A549 (cell line): ENCODE measurements around the gene GDF2. TPM values are rescaled to one million over a fixed set of nuclear protein-coding genes. Genes with fewer than 3 reads are reported as not detected.

Source experiments
- ATAC-seq, 2 experiments: fragments of 200-7000 bp in 1 of 2; fragments of >200 bp in 1 of 2; cut with Nextera tagmentation in 1 of 2; cut with Tn5 transposase in 1 of 2; 3 replicates each; pipeline versions ENCODE4 v1.8.0 to v1.9.1; 2018 to 2020; ENCODE audit warnings: mild to moderate bottlenecking in 1 of 2, moderate library complexity in 1 of 2
- CTCF ChIA-PET: fragments of 300-600 bp; sonication (Branson Sonifier 250); formaldehyde crosslinking; extraction: SDS; loops from one replicate; lab custom pipeline; 2021; ENCODE audit warnings: antibody characterized with exemption, inconsistent platforms; lab: Yijun Ruan, JAX
- POLR2A ChIA-PET: fragments of 350-600 bp; formaldehyde crosslinking; extraction: SDS; loops from one replicate; lab custom pipeline; 2021; ENCODE audit warnings: antibody characterized with exemption, inconsistent platforms; lab: Yijun Ruan, JAX
- DNase-seq, 2 experiments: peaks; one replicate each; pipeline versions ENCODE4 v3.0.0 to v3.0.0-alpha.2; 2011 to 2016; ENCODE audit warnings: low read depth in 1 of 2, low spot score in 1 of 2
- FAIRE-seq: peaks from 2 replicates; lab custom pipeline; 2011; peaks lifted over from hg19 to GRCh38; lab: Jason Lieb, UNC
- H3K27ac ChIP-seq, 2 experiments: fragments of >200 bp; sonication (Bioruptor Twin); formaldehyde crosslinking; 3 replicates each; pipeline ENCODE4 v1.5.1; 2016 to 2017
- H3K4me1 ChIP-seq: fragments of >200 bp; sonication (Bioruptor Twin); formaldehyde crosslinking; 3 replicates; pipeline ENCODE4 v1.6.1; 2016
- H3K4me2 ChIP-seq: fragments of >200 bp; sonication (Bioruptor Twin); formaldehyde crosslinking; 3 replicates; pipeline ENCODE4 v1.6.1; 2016
- H3K4me3 ChIP-seq: fragments of >200 bp; sonication (Bioruptor Twin); formaldehyde crosslinking; 3 replicates; pipeline ENCODE4 v1.5.1; 2016
- H3K9me3 ChIP-seq: fragments of >200 bp; sonication (Bioruptor Twin); formaldehyde crosslinking; 3 replicates; pipeline ENCODE4 v1.6.1; 2016
- BCL3 ChIP-seq: fragments of >200 bp; sonication (Bioruptor Twin); formaldehyde crosslinking; IDR thresholded peaks from 3 replicates; pipeline ENCODE4 v1.6.1; 2016
- BHLHE40 ChIP-seq: IDR thresholded peaks from 2 replicates; pipeline ENCODE4 v1.6.1; 2012; ENCODE audit warnings: low read depth, low read length, inconsistent platforms
- CBX8 ChIP-seq: fragments of 200-600 bp; sonication (generic); IDR thresholded peaks from 2 replicates; pipeline ENCODE4 v1.6.1; 2016
- CEBPB ChIP-seq, 2 experiments: fragments of >200 bp in 1 of 2; sonication (Bioruptor Twin) in 1 of 2; formaldehyde crosslinking in 1 of 2; IDR thresholded peaks; 2 replicates each; pipeline ENCODE4 v1.6.1; 2012 to 2016
- CHD2 ChIP-seq: fragments of 150-350 bp; IDR thresholded peaks from 2 replicates; pipeline ENCODE4 v1.6.1; 2014; ENCODE audit warnings: low read length; ENCODE audit not compliant: partially characterized antibody
- EP300 ChIP-seq, 2 experiments: fragments of >200 bp; sonication (Bioruptor Twin); formaldehyde crosslinking; IDR thresholded peaks; 2 replicates in 1 of 2; 3 replicates in 1 of 2; pipeline ENCODE4 v1.6.1; 2016 to 2017
- FOSB ChIP-seq: fragments of 250-450 bp; sonication (Bioruptor Pico); IDR thresholded peaks from 2 replicates; pipeline ENCODE4 v1.5.0; 2020; ENCODE audit warnings: mild to moderate bottlenecking, moderate library complexity
- FOXS1 ChIP-seq: fragments of 250-450 bp; sonication (Bioruptor Pico); IDR thresholded peaks from 2 replicates; pipeline ENCODE4 v1.5.0; 2020; ENCODE audit warnings: mild to moderate bottlenecking, moderate library complexity
- HOXA7 ChIP-seq: fragments of 250-450 bp; sonication (Bioruptor Pico); IDR thresholded peaks from 2 replicates; pipeline ENCODE4 v1.5.0; 2020; ENCODE audit warnings: mild to moderate bottlenecking, moderate library complexity
- HOXB5 ChIP-seq: fragments of 250-450 bp; sonication (Bioruptor Pico); IDR thresholded peaks from 2 replicates; pipeline ENCODE4 v1.5.0; 2020; ENCODE audit warnings: mild to moderate bottlenecking, moderate library complexity
- KDM1A ChIP-seq: fragments of 200-600 bp; sonication (generic); IDR thresholded peaks from 2 replicates; pipeline ENCODE4 v1.6.1; 2016; ENCODE audit warnings: low read depth, mild to moderate bottlenecking
- KDM5A ChIP-seq: fragments of 200-600 bp; sonication (generic); IDR thresholded peaks from 2 replicates; pipeline ENCODE4 v1.6.1; 2016; ENCODE audit warnings: antibody characterized with exemption, mild to moderate bottlenecking
- NPAS2 ChIP-seq: fragments of 250-450 bp; sonication (Bioruptor Pico); IDR thresholded peaks from 2 replicates; pipeline ENCODE4 v1.8.0; 2022; ENCODE audit warnings: mild to moderate bottlenecking, moderate library complexity, borderline replicate concordance
- PBX3 ChIP-seq: IDR thresholded peaks from 2 replicates; pipeline ENCODE4 v1.6.1; 2012
- POLR2A ChIP-seq: IDR thresholded peaks from 2 replicates; pipeline ENCODE4 v1.6.1; 2012; ENCODE audit warnings: mild to moderate bottlenecking, low read length
- RAD21 ChIP-seq, 2 experiments: fragments of >200 bp in 1 of 2; sonication (Bioruptor Twin) in 1 of 2; formaldehyde crosslinking in 1 of 2; IDR thresholded peaks in 1 of 2; conservative IDR thresholded peaks in 1 of 2; 2 replicates in 1 of 2; 3 replicates in 1 of 2; pipeline ENCODE4 v1.6.1; 2012 to 2018; ENCODE audit warnings: inconsistent platforms in 1 of 2
- ZC3H11A ChIP-seq: fragments of 450-650 bp; IDR thresholded peaks from 2 replicates; pipeline ENCODE4 v1.6.1; 2014; ENCODE audit warnings: antibody characterized with exemption, mild to moderate bottlenecking
- ZFP36 ChIP-seq: fragments of 450-650 bp; IDR thresholded peaks from 2 replicates; pipeline ENCODE4 v1.6.1; 2014; ENCODE audit warnings: borderline replicate concordance; ENCODE audit not compliant: partially characterized antibody
- WGBS: methylation state at CpG from one replicate; pipeline ENCODE4 v1.1.6; 2017; ENCODE audit errors: missing lambda C conversion rate; 5-methylcytosine and 5-hydroxymethylcytosine counted together
- polyA plus RNA-seq, 4 experiments: library from polyadenylated mRNA; depleted of rRNA in 3 of 4; stranded (reverse); fragments of >200 nt; fragmentation: RNase III in 1 of 4; extraction: RNeasy Plus Mini Kit Qiagen cat#74134 plus additional on column Dnase treatment in 1 of 4; gene quantifications; 2 replicates in 3 of 4; 3 replicates in 1 of 4; pipeline ENCODE4 v1.2.3, GENCODE V29; 2011 to 2017
- TF ChIP-seq, protein P1 (sequence below): IDR thresholded peaks from 2 replicates; pipeline ENCODE4 v1.6.1; 2012
- TF ChIP-seq, protein P2 (sequence below): fragments of 150-350 bp; IDR thresholded peaks from 2 replicates; pipeline ENCODE4 v1.6.1; 2014; ENCODE audit warnings: low read depth, mild to moderate bottlenecking, low read length
- TF ChIP-seq, protein P3 (sequence below): fragments of >200 bp; sonication (Bioruptor Twin); formaldehyde crosslinking; IDR thresholded peaks from 2 replicates; pipeline ENCODE4 v1.6.1; 2016

Gene GDF2
- polyA plus RNA-seq, 2 of the 4 experiments (the other 2 are of a cell fraction): not detected

DNA sequence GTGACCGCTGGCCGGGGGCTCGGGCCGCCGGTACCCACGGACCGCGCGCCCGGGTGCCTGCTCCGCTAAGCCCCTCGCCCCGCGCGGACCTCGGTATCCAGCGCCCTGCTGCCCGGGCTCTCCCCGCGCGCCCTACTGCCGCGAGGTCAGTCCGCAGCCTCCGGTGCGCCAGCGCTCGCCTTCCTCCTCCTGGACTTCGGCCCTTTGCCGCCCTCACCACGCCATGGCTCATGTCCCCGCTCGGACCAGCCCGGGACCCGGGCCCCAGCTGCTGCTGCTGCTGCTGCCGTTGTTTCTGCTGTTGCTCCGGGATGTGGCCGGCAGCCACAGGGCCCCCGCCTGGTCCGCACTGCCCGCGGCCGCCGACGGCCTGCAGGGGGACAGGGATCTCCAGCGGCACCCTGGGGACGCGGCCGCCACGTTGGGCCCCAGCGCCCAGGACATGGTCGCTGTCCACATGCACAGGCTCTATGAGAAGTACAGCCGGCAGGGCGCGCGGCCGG lies 21.8 kb upstream of the GDF2 start:
- Histone ChIP-seq H3K27ac (peak overlapping the region in 1 of 2 experiments; percentile 53; a peak in 2 of 6 replicates), H3K4me3 (peak overlapping the region; percentile 49), H3K9me3 (no peaks in the 10 kb centered on the region), H3K4me1 (no peaks in the 10 kb centered on the region), H3K4me2 (peak overlapping the region; percentile 94)
- FAIRE-seq (no peak), DNase-seq (no peak), ATAC-seq (peak; percentile 27 to 70; a peak in 4 of 6 replicates)
- WGBS: 60% methylated on average over 4 of the region's 57 CpGs
- POLR2A ChIA-PET: no interaction called here
- CTCF ChIA-PET: interaction anchor here (0.8 to 3.5 kb wide), 4 partner anchors 11 to 275 kb away, joined by 3 to 20 read pairs (median 8); no protein-coding TSS in a partner anchor
- TF ChIP-seq CHD2: no peak
- TF ChIP-seq KDM5A: no peak
- TF ChIP-seq FOSB (CRISPR knock-in tag): no peak
- TF ChIP-seq CBX8: no peak
- TF ChIP-seq BCL3: no peak
- TF ChIP-seq ZFP36: no peak
- no peak for TF ChIP-seq HOXB5 (CRISPR knock-in tag)
- no peak for TF ChIP-seq FOXS1
- TF ChIP-seq POLR2A: no peak
- TF ChIP-seq CEBPB (IDR thresholded peaks at IDR 0.05): no peak

- WGBS: 37% methylated on average over 2 of the region's 2 CpGs
- TF ChIP-seq ZC3H11A (no peak), HOXA7 (no peak), RAD21 (conservative IDR thresholded peaks at IDR 0.05 in 1 of 2, IDR thresholded peaks at IDR 0.05 in 1 of 2) (no peak), NPAS2 (CRISPR knock-in tag) (no peak), PBX3 (no peak), KDM1A (no peak), FOSB (CRISPR knock-in tag) (no peak)
- TF ChIP-seq, protein P1, sequence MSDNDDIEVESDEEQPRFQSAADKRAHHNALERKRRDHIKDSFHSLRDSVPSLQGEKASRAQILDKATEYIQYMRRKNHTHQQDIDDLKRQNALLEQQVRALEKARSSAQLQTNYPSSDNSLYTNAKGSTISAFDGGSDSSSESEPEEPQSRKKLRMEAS: no peak
- TF ChIP-seq, protein P2, sequence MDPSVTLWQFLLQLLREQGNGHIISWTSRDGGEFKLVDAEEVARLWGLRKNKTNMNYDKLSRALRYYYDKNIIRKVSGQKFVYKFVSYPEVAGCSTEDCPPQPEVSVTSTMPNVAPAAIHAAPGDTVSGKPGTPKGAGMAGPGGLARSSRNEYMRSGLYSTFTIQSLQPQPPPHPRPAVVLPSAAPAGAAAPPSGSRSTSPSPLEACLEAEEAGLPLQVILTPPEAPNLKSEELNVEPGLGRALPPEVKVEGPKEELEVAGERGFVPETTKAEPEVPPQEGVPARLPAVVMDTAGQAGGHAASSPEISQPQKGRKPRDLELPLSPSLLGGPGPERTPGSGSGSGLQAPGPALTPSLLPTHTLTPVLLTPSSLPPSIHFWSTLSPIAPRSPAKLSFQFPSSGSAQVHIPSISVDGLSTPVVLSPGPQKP: no peak
- FAIRE-seq (no peak), ATAC-seq (no peak), DNase-seq (no peak)
- CTCF ChIA-PET: interaction anchor here (3.4 to 3.5 kb wide), 3 partner anchors 10 to 277 kb away, joined by 13 to 26 read pairs (median 20); no protein-coding TSS in a partner anchor
- Histone ChIP-seq H3K27ac (no peak overlapping the region), H3K4me1 (no peaks in the 10 kb centered on the region), H3K4me2 (no peak overlapping the region), H3K9me3 (no peaks in the 10 kb centered on the region), H3K4me3 (no peak overlapping the region)
- POLR2A ChIA-PET: no interaction called here
These were observed 20.4 kb upstream of the GDF2 start for GRCh38 chr10:47301833-47302232.

DNA sequence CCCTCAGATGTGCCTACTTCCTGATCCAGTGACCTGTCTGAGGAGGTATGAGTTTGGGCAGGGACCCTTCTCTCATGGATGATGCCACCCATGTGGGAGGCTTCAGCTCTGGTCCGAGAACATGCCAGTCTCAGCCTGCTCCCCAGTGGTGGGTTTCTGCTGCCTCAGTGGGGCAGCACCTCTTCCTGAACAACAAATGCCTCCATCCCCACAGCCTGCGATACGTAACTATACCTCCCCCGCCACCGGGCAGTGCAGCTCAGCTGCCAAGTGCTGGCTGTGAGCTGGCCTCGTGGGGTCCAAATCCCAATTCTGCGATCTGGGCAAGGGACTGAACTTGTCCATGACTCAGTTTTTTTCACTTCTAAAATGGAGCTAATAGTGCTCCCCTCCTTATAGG lies 19.1 kb upstream of the GDF2 start:
- TF ChIP-seq PBX3 (no peak), ZFP36 (no peak), EP300 (IDR thresholded peaks at IDR 0.05) (no peak), BHLHE40 (no peak), CEBPB (IDR thresholded peaks at IDR 0.05) (no peak)
- TF ChIP-seq, protein P3, sequence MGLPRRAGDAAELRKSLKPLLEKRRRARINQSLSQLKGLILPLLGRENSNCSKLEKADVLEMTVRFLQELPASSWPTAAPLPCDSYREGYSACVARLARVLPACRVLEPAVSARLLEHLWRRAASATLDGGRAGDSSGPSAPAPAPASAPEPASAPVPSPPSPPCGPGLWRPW: no peak
- ChIA-PET POLR2A (no interaction called here), CTCF (interaction anchor here (3.4 to 3.5 kb wide), 3 partner anchors 9 to 278 kb away, joined by 13 to 26 read pairs (median 20); no protein-coding TSS in a partner anchor)
- Histone ChIP-seq H3K27ac (no peak overlapping the region), H3K4me3 (no peak overlapping the region), H3K4me1 (no peaks in the 10 kb centered on the region), H3K4me2 (no peak overlapping the region), H3K9me3 (no peaks in the 10 kb centered on the region)
- FAIRE-seq (no peak), DNase-seq (no peak), ATAC-seq (no peak)
- WGBS: 54% methylated on average over 7 of the region's 7 CpGs
